Panc1 (cell line): ENCODE data around the gene ERCC1. TPM values are rescaled to one million over a fixed set of nuclear protein-coding genes. Genes with fewer than 3 reads are reported as not detected.

Experiments used
- ATAC-seq: fragments of 200-7000 bp; cut with Tn5 transposase; 2 replicates; pipeline ENCODE4 v1.9.1; 2020; ENCODE audit warnings: mild to moderate bottlenecking, moderate library complexity
- BruUV-seq: library from RNA; stranded (reverse); fragments of 400-500 nt; replicated peaks from 2 replicates; lab custom pipeline; 2021; lab: Mats Ljungman, UMichigan
- CTCF ChIA-PET: fragments of 300-600 bp; sonication (Branson Sonifier 250); formaldehyde crosslinking; loops from one replicate; lab custom pipeline; 2022; ENCODE audit warnings: antibody characterized with exemption; lab: Charles Lee
- POLR2A ChIA-PET: fragments of 300-600 bp; sonication (Branson Sonifier 250); formaldehyde crosslinking; loops from one replicate; lab custom pipeline; 2022; ENCODE audit warnings: antibody characterized with exemption; lab: Charles Lee
- DNase-seq: peaks from one replicate; pipeline ENCODE4 v3.0.0-alpha.2; 2010; ENCODE audit warnings: low read depth, low spot score
- H3K27ac ChIP-seq: 2 replicates; pipeline ENCODE4 v1.5.1; 2011; ENCODE audit warnings: mild to moderate bottlenecking, low read length, inconsistent platforms
- H3K27me3 ChIP-seq: fragments of 200-500 bp; sonication (Bioruptor generic); 2 replicates; pipeline ENCODE4 v1.6.0; 2014; ENCODE audit warnings: low read length, inconsistent platforms; ENCODE audit not compliant: control insufficient read depth, insufficient read depth
- H3K36me3 ChIP-seq: fragments of 200-500 bp; sonication (Bioruptor generic); 2 replicates; pipeline ENCODE4 v1.5.1; 2014; ENCODE audit warnings: inconsistent platforms, mild to moderate bottlenecking, low read length, moderate library complexity; ENCODE audit not compliant: control insufficient read depth, insufficient read depth
- H3K4me1 ChIP-seq: 2 replicates; pipeline ENCODE4 v1.5.1; 2011; ENCODE audit warnings: inconsistent platforms, mild to moderate bottlenecking, low read length, moderate library complexity; ENCODE audit not compliant: control insufficient read depth, insufficient read depth
- H3K4me3 ChIP-seq, 2 experiments: 2 replicates each; pipeline ENCODE4 v1.5.1; 2011 to 2012; ENCODE audit warnings: low read depth in 2 of 2, low read length in 2 of 2, mild to moderate bottlenecking in 2 of 2, inconsistent platforms in 1 of 2, moderate library complexity in 1 of 2
- H3K9me3 ChIP-seq: fragments of 200-500 bp; sonication (Bioruptor generic); 2 replicates; pipeline ENCODE4 v1.5.1; 2014; ENCODE audit warnings: low read depth, mild to moderate bottlenecking, inconsistent platforms, low read length, moderate library complexity; ENCODE audit not compliant: control insufficient read depth, insufficient read depth
- POLR2AphosphoS5 ChIP-seq: IDR thresholded peaks from 2 replicates; pipeline ENCODE4 v1.6.1; 2012; ENCODE audit warnings: mild to moderate bottlenecking, low read depth, low read length, moderate library complexity
- SIN3A ChIP-seq: IDR thresholded peaks from 2 replicates; pipeline ENCODE4 v1.6.1; 2012; ENCODE audit warnings: low read depth, mild to moderate bottlenecking, low read length, moderate library complexity, borderline replicate concordance; ENCODE audit not compliant: insufficient read depth
- TCF7L2 ChIP-seq: IDR thresholded peaks from 2 replicates; pipeline ENCODE4 v1.6.1; 2011; ENCODE audit warnings: mild to moderate bottlenecking, low read depth, low read length, inconsistent platforms
- in situ Hi-C: cut with HindIII; loops from 2 replicates; pipeline ENCODE4 v1.10.0; 2016; ENCODE audit warnings: low sequenced_read_pairs, low pct_unique_long_range_greater_than_20kb
- intact Hi-C: fragments of 100-400 bp; cut with micrococcal nuclease; formaldehyde crosslinking; loops from one replicate; pipeline ENCODE4 v1.10.0; 2022; ENCODE audit not compliant: unreplicated experiment
- total RNA-seq: library from RNA; stranded (reverse); gene quantifications from one replicate; pipeline ENCODE4 v1.2.1, GENCODE V29; 2021; ENCODE audit not compliant: unreplicated experiment
- TF ChIP-seq, protein P1 (sequence below): fragments of 450-650 bp; IDR thresholded peaks from 2 replicates; pipeline ENCODE4 v1.5.1; 2017; ENCODE audit warnings: mild to moderate bottlenecking
- TF ChIP-seq, protein P2 (sequence below), 2 experiments: IDR thresholded peaks; 2 replicates each; pipeline ENCODE4 v1.6.1; 2011 to 2012; ENCODE audit warnings: low read depth in 2 of 2, control low read depth in 1 of 2, low read length in 1 of 2, mild to moderate bottlenecking in 1 of 2, moderate library complexity in 1 of 2; ENCODE audit not compliant: insufficient read depth in 1 of 2

Gene ERCC1
- total RNA-seq, 1 experiment from 2014 or later = 80.3 TPM

DNA sequence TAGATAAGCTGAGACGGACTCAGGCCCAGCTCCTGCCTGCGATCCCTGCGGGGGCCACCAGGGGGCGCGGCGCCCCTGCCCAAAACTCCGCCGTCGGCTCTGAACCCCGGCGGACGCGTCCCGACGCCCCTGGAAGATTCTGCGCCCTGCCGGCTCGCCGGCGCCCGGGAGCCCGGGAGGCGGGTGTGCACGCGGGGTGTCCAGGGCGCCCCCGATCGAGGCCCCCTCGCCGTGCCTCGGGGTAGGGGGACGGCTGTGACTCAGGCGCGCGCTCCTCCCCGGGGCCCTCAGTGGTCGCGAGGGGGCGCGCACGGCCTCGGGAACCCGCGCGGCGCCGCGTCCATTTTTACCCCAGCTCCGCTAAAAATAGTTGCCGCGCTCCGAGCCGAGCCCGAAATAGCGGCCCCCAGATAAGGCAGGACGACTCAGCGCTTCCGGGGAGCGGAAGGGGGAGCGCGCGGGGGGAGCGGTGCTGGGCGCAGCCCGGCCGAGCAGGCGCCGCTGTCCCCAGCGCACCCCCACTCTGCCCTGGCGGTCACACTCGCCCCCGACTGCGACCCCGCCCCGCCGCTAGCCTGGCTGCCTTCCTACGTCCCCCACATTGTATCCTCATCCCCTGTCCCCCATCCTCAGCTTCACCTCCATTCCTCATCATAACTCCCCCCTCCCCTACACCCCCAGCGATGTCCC lies 16.0 kb upstream of the ERCC1 start:
- Histone ChIP-seq H3K27me3 (no peaks in the 10 kb centered on the region), H3K4me3 (peak overlapping the region; percentile 42 to 59), H3K27ac (0 out of 2 replicates have a peak overlapping the region, but pooled peaks have one; percentile 39), H3K36me3 (no peaks in the 10 kb centered on the region), H3K9me3 (no peaks in the 10 kb centered on the region), H3K4me1 (peaks cover 8% of the 10 kb centered on the region)
- no TSS peak for BruUV-seq
- no peak for DNase-seq
- in situ Hi-C loops = no loop called here
- intact Hi-C loops = loop anchor here (2.0 kb wide), 1 partner anchor 39 kb away; no protein-coding TSS in a partner anchor
- ATAC-seq = peak; percentile 62
- TF ChIP-seq POLR2AphosphoS5 = no peak
- TF ChIP-seq, protein P1, sequence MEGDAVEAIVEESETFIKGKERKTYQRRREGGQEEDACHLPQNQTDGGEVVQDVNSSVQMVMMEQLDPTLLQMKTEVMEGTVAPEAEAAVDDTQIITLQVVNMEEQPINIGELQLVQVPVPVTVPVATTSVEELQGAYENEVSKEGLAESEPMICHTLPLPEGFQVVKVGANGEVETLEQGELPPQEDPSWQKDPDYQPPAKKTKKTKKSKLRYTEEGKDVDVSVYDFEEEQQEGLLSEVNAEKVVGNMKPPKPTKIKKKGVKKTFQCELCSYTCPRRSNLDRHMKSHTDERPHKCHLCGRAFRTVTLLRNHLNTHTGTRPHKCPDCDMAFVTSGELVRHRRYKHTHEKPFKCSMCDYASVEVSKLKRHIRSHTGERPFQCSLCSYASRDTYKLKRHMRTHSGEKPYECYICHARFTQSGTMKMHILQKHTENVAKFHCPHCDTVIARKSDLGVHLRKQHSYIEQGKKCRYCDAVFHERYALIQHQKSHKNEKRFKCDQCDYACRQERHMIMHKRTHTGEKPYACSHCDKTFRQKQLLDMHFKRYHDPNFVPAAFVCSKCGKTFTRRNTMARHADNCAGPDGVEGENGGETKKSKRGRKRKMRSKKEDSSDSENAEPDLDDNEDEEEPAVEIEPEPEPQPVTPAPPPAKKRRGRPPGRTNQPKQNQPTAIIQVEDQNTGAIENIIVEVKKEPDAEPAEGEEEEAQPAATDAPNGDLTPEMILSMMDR = peak; percentile 98
- TF ChIP-seq TCF7L2 = no peak
- CTCF ChIA-PET = interaction anchor here (0.6 to 1.9 kb wide), 6 partner anchors 29 to 204 kb away, joined by 3 to 31 read pairs (median 4); no protein-coding TSS in a partner anchor
- POLR2A ChIA-PET = interaction anchor here (0.6 to 0.9 kb wide), 2 partner anchors 29 to 31 kb away, joined by 3 to 4 read pairs; no protein-coding TSS in a partner anchor

DNA sequence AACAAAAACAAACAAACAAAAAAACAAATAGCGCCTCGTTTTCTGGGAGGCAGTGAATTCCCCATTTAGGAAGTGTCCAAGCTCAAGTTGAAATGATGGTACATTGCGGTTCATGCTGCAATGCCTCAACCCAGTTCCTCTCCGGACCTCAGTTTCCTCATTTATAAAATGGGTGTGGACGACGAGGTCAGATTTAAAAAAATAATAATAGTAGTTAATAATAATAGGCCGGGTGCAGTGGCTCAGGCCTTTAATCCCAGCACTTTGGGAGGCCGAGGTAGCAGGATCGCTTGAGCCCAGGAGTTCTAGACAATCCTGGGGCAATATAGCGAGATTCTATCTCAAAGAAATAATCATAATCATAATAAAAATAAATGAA lies 15.5 kb upstream of the ERCC1 start:
- H3K27ac ChIP-seq = no peak overlapping the region
- ChIA-PET CTCF (interaction anchor here (0.9 to 1.9 kb wide), 5 partner anchors 29 to 204 kb away, joined by 3 to 31 read pairs (median 4); no protein-coding TSS in a partner anchor), POLR2A (interaction anchor here (0.9 kb wide), 1 partner anchor 32 kb away, joined by 3 read pairs; no protein-coding TSS in a partner anchor)
- ATAC-seq = no peak
- in situ Hi-C loops (no loop called here), intact Hi-C loops (loop anchor here (2.0 kb wide), 1 partner anchor 40 kb away; no protein-coding TSS in a partner anchor)
- no peaks in the 10 kb centered on the region for H3K9me3 ChIP-seq
- peak overlapping the region; percentile 42 to 59 for H3K4me3 ChIP-seq
- H3K36me3 ChIP-seq = no peaks in the 10 kb centered on the region
- TF ChIP-seq, protein P2, sequence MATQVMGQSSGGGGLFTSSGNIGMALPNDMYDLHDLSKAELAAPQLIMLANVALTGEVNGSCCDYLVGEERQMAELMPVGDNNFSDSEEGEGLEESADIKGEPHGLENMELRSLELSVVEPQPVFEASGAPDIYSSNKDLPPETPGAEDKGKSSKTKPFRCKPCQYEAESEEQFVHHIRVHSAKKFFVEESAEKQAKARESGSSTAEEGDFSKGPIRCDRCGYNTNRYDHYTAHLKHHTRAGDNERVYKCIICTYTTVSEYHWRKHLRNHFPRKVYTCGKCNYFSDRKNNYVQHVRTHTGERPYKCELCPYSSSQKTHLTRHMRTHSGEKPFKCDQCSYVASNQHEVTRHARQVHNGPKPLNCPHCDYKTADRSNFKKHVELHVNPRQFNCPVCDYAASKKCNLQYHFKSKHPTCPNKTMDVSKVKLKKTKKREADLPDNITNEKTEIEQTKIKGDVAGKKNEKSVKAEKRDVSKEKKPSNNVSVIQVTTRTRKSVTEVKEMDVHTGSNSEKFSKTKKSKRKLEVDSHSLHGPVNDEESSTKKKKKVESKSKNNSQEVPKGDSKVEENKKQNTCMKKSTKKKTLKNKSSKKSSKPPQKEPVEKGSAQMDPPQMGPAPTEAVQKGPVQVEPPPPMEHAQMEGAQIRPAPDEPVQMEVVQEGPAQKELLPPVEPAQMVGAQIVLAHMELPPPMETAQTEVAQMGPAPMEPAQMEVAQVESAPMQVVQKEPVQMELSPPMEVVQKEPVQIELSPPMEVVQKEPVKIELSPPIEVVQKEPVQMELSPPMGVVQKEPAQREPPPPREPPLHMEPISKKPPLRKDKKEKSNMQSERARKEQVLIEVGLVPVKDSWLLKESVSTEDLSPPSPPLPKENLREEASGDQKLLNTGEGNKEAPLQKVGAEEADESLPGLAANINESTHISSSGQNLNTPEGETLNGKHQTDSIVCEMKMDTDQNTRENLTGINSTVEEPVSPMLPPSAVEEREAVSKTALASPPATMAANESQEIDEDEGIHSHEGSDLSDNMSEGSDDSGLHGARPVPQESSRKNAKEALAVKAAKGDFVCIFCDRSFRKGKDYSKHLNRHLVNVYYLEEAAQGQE (IDR thresholded peaks at IDR 0.05; ENCODE audit: insufficient read depth in 1 of 2, low read depth in 2 of 2, low read length in 1 of 2) = no peak
- TF ChIP-seq TCF7L2 = no peak
- peaks cover 4% of the 10 kb centered on the region for H3K4me1 ChIP-seq
- no peaks in the 10 kb centered on the region for H3K27me3 ChIP-seq
- no peak for DNase-seq
- no TSS peak for BruUV-seq

DNA sequence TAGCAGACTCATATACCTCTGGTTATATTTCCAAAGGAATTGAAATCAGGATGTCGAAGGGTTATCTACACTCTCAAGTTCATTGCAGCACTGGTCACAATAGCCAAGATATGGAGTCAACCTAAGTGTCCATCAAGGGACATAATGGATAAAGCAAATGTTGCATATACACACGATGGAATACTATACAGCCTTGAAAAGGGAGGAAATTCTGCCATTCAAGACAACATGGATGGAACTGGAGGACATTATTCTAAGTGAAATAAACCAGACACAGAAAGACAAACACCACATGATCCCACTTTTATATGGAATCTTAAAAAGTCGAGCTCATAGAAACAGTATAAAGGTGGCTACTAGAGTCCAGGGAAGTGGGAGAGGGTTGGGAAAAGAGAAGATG lies 13.6 kb upstream of the ERCC1 start:
- TF ChIP-seq, protein P2 (IDR thresholded peaks at IDR 0.05; ENCODE audit: insufficient read depth in 1 of 2, low read depth in 2 of 2, low read length in 1 of 2) = no peak
- TF ChIP-seq SIN3A (no peak), TCF7L2 (no peak), POLR2AphosphoS5 (no peak)
- TF ChIP-seq, protein P1 = no peak
- peaks cover 4% of the 10 kb centered on the region for H3K4me1 ChIP-seq
- H3K9me3 ChIP-seq = no peaks in the 10 kb centered on the region
- H3K27ac ChIP-seq = no peak overlapping the region
- no TSS peak for BruUV-seq
- CTCF ChIA-PET = no interaction called here
- POLR2A ChIA-PET = no interaction called here
- in situ Hi-C loops (no loop called here), intact Hi-C loops (no loop called here)
- no peak for ATAC-seq
- no peak for DNase-seq
- H3K27me3 ChIP-seq = no peaks in the 10 kb centered on the region
- no peaks in the 10 kb centered on the region for H3K36me3 ChIP-seq
- H3K4me3 ChIP-seq = no peak overlapping the region
